Panc1 (cell line): ENCODE measurements around the gene ADCY1. TPM values are rescaled to one million over a fixed set of nuclear protein-coding genes. Genes with fewer than 3 reads are reported as not detected.

ENCODE experiments used
- ATAC-seq: fragments of 200-7000 bp; cut with Tn5 transposase; 2 replicates; pipeline ENCODE4 v1.9.1; 2020; ENCODE audit warnings: mild to moderate bottlenecking, moderate library complexity
- BruUV-seq: library from RNA; stranded (reverse); fragments of 400-500 nt; replicated peaks from 2 replicates; lab custom pipeline; 2021; lab: Mats Ljungman, UMichigan
- CTCF ChIA-PET: fragments of 300-600 bp; sonication (Branson Sonifier 250); formaldehyde crosslinking; loops from one replicate; lab custom pipeline; 2022; ENCODE audit warnings: antibody characterized with exemption; lab: Charles Lee
- POLR2A ChIA-PET: fragments of 300-600 bp; sonication (Branson Sonifier 250); formaldehyde crosslinking; loops from one replicate; lab custom pipeline; 2022; ENCODE audit warnings: antibody characterized with exemption; lab: Charles Lee
- DNase-seq: peaks from one replicate; pipeline ENCODE4 v3.0.0-alpha.2; 2010; ENCODE audit warnings: low read depth, low spot score
- H3K27ac ChIP-seq: 2 replicates; pipeline ENCODE4 v1.5.1; 2011; ENCODE audit warnings: mild to moderate bottlenecking, low read length, inconsistent platforms
- H3K27me3 ChIP-seq: fragments of 200-500 bp; sonication (Bioruptor generic); 2 replicates; pipeline ENCODE4 v1.6.0; 2014; ENCODE audit warnings: low read length, inconsistent platforms; ENCODE audit not compliant: control insufficient read depth, insufficient read depth
- H3K36me3 ChIP-seq: fragments of 200-500 bp; sonication (Bioruptor generic); 2 replicates; pipeline ENCODE4 v1.5.1; 2014; ENCODE audit warnings: inconsistent platforms, mild to moderate bottlenecking, low read length, moderate library complexity; ENCODE audit not compliant: control insufficient read depth, insufficient read depth
- H3K4me1 ChIP-seq: 2 replicates; pipeline ENCODE4 v1.5.1; 2011; ENCODE audit warnings: inconsistent platforms, mild to moderate bottlenecking, low read length, moderate library complexity; ENCODE audit not compliant: control insufficient read depth, insufficient read depth
- H3K4me3 ChIP-seq, 2 experiments: 2 replicates each; pipeline ENCODE4 v1.5.1; 2011 to 2012; ENCODE audit warnings: low read depth in 2 of 2, low read length in 2 of 2, mild to moderate bottlenecking in 2 of 2, inconsistent platforms in 1 of 2, moderate library complexity in 1 of 2
- H3K9me3 ChIP-seq: fragments of 200-500 bp; sonication (Bioruptor generic); 2 replicates; pipeline ENCODE4 v1.5.1; 2014; ENCODE audit warnings: low read depth, mild to moderate bottlenecking, inconsistent platforms, low read length, moderate library complexity; ENCODE audit not compliant: control insufficient read depth, insufficient read depth
- CTCF ChIP-seq: fragments of 450-650 bp; IDR thresholded peaks from 2 replicates; pipeline ENCODE4 v1.5.1; 2017; ENCODE audit warnings: mild to moderate bottlenecking
- POLR2AphosphoS5 ChIP-seq: IDR thresholded peaks from 2 replicates; pipeline ENCODE4 v1.6.1; 2012; ENCODE audit warnings: mild to moderate bottlenecking, low read depth, low read length, moderate library complexity
- REST ChIP-seq, 2 experiments: IDR thresholded peaks; 2 replicates each; pipeline ENCODE4 v1.6.1; 2011 to 2012; ENCODE audit warnings: low read depth in 2 of 2, control low read depth in 1 of 2, low read length in 1 of 2, mild to moderate bottlenecking in 1 of 2, moderate library complexity in 1 of 2; ENCODE audit not compliant: insufficient read depth in 1 of 2
- SIN3A ChIP-seq: IDR thresholded peaks from 2 replicates; pipeline ENCODE4 v1.6.1; 2012; ENCODE audit warnings: low read depth, mild to moderate bottlenecking, low read length, moderate library complexity, borderline replicate concordance; ENCODE audit not compliant: insufficient read depth
- TCF7L2 ChIP-seq: IDR thresholded peaks from 2 replicates; pipeline ENCODE4 v1.6.1; 2011; ENCODE audit warnings: mild to moderate bottlenecking, low read depth, low read length, inconsistent platforms
- in situ Hi-C: cut with HindIII; loops from 2 replicates; pipeline ENCODE4 v1.10.0; 2016; ENCODE audit warnings: low sequenced_read_pairs, low pct_unique_long_range_greater_than_20kb
- intact Hi-C: fragments of 100-400 bp; cut with micrococcal nuclease; formaldehyde crosslinking; loops from one replicate; pipeline ENCODE4 v1.10.0; 2022; ENCODE audit not compliant: unreplicated experiment
- total RNA-seq: library from RNA; stranded (reverse); gene quantifications from one replicate; pipeline ENCODE4 v1.2.1, GENCODE V29; 2021; ENCODE audit not compliant: unreplicated experiment

The ADCY1 gene
- total RNA-seq, 1 experiment from 2014 or later = 2.1 TPM

DNA sequence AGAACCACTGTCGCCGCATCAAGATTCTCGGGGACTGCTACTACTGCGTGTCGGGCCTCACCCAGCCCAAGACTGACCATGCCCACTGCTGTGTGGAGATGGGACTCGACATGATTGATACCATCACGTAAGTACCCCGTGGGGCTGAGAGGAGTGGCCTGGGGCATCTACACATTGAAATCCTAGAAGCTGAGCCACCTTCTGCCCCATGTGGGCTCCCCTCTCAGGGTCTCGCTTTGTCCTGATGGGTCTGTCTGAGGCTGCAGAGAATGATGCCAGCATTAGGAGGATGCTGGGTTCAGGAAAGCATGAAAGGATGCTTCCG, 74.5 kb downstream of the ADCY1 start:
- Histone ChIP-seq H3K36me3 (no peaks in the 10 kb centered on the region), H3K27ac (no peak overlapping the region), H3K9me3 (no peaks in the 10 kb centered on the region), H3K4me3 (no peak overlapping the region), H3K4me1 (no peaks in the 10 kb centered on the region), H3K27me3 (0 out of 2 replicates have a peak, but pooled peaks cover 2% of the 10 kb centered on the region)
- POLR2A ChIA-PET = no interaction called here
- in situ Hi-C loops (no loop called here), intact Hi-C loops (no loop called here)
- TF ChIP-seq REST (IDR thresholded peaks at IDR 0.05; ENCODE audit: insufficient read depth in 1 of 2, low read depth in 2 of 2, low read length in 1 of 2) = no peak
- TF ChIP-seq SIN3A = no peak
- TF ChIP-seq POLR2AphosphoS5 = no peak
- TF ChIP-seq CTCF = no peak
- no peak for TF ChIP-seq TCF7L2
- DNase-seq = no peak
- BruUV-seq = no TSS peak
- CTCF ChIA-PET = no interaction called here
- no peak for ATAC-seq

DNA sequence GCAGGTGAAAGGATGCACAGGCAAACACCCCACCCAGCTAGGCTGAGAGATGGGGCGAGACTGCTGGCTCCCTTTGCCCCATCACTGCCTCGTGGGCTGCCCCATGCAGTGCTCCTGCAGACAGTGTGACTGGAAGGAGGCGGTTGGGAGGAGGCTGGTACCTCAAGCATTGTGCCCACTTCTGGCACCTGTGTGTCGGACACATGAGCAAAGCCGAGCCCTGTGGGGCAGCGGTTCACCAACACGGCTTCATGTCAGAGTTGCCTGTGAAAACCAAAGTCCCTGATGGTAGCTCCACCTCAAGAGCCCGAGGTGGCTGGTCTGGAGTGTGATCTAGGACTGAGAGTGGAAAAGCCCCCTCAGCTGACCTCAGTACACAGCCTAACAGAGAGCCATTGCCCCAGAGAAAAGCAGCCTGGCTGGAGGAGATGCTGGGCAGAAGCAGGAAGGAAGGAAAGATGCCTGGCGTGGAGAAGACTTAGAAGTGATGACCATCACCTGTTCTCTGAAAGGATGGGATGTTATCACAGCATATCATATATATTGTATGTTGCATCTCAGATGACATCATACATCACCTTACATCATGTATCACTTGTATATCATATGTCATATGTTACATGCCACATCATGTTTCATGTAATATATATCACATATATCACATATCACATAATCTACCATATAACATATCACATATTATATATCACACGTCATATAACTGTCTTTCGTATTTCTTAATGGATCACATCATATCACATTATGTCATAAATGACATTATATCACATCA, 75.6 kb downstream of the ADCY1 start:
- DNase-seq = no peak
- Histone ChIP-seq H3K27ac (no peak overlapping the region), H3K4me1 (no peaks in the 10 kb centered on the region), H3K36me3 (no peaks in the 10 kb centered on the region), H3K27me3 (0 out of 2 replicates have a peak, but pooled peaks cover 2% of the 10 kb centered on the region), H3K9me3 (no peaks in the 10 kb centered on the region), H3K4me3 (no peak overlapping the region)
- BruUV-seq = no TSS peak
- intact Hi-C loops (no loop called here), in situ Hi-C loops (no loop called here)
- POLR2A ChIA-PET = no interaction called here
- no peak for ATAC-seq
- CTCF ChIA-PET = no interaction called here
- TF ChIP-seq POLR2AphosphoS5 = no peak
- TF ChIP-seq SIN3A = no peak
- no peak for TF ChIP-seq CTCF
- no peak for TF ChIP-seq REST (IDR thresholded peaks at IDR 0.05; ENCODE audit: insufficient read depth in 1 of 2, low read depth in 2 of 2, low read length in 1 of 2)
- no peak for TF ChIP-seq TCF7L2
